Lung (tissue), 12 donors: ENCODE measurements around the gene HCRTR1. TPM values are rescaled to one million over a fixed set of nuclear protein-coding genes. Genes with fewer than 3 reads are reported as not detected.

Source experiments
- ATAC-seq: fragments of 200-7000 bp; cut with Tn5 transposase; one replicate; pipeline ENCODE4 v1.9.1; 2020; ENCODE audit warnings: moderate number of reproducible peaks; ENCODE audit not compliant: insufficient read depth, low FRiP score
- DNase-seq, 3 donors: peaks; one replicate each; pipeline ENCODE4 v3.0.0-alpha.2; 2013 to 2017
- H3K27ac ChIP-seq, 2 donors: one replicate each; pipeline ENCODE4 v1.5.1; 2013; ENCODE audit warnings: mild to moderate bottlenecking in 2 of 2, moderate library complexity in 2 of 2, control low read depth in 1 of 2, inconsistent platforms in 1 of 2, low read depth in 1 of 2, low read length in 1 of 2
- H3K27me3 ChIP-seq, 3 donors: one replicate each; pipeline ENCODE4 v1.5.1; 2013; ENCODE audit warnings: low read length in 2 of 3; ENCODE audit not compliant: control insufficient read depth in 3 of 3, insufficient read depth in 3 of 3
- H3K36me3 ChIP-seq, 4 donors: one replicate each; pipeline ENCODE4 v1.5.1; 2013; ENCODE audit warnings: low read length in 4 of 4, mild to moderate bottlenecking in 1 of 4, moderate library complexity in 1 of 4; ENCODE audit not compliant: control insufficient read depth in 4 of 4, insufficient read depth in 4 of 4
- H3K4me1 ChIP-seq, 5 donors: one replicate each; pipeline ENCODE4 v1.5.1; 2013; ENCODE audit warnings: low read length in 5 of 5, mild to moderate bottlenecking in 2 of 5, moderate library complexity in 1 of 5; ENCODE audit not compliant: control insufficient read depth in 5 of 5, insufficient read depth in 5 of 5
- H3K4me3 ChIP-seq: one replicate; pipeline ENCODE4 v1.5.1; 2013; ENCODE audit warnings: mild to moderate bottlenecking, control low read depth, moderate library complexity
- H3K9ac ChIP-seq, 2 donors: one replicate each; pipeline ENCODE4 v1.5.1; 2013; ENCODE audit warnings: low read length in 2 of 2, control low read depth in 1 of 2; ENCODE audit not compliant: insufficient read depth in 1 of 2
- H3K9me3 ChIP-seq, 4 donors: one replicate each; pipeline ENCODE4 v1.5.1; 2013; ENCODE audit warnings: low read length in 3 of 4, mild to moderate bottlenecking in 1 of 4, moderate library complexity in 1 of 4; ENCODE audit not compliant: control insufficient read depth in 4 of 4, insufficient read depth in 3 of 4
- CTCF ChIP-seq: IDR thresholded peaks from 2 replicates; pipeline ENCODE4 v1.5.1; 2012; ENCODE audit warnings: mild to moderate bottlenecking; ENCODE audit errors: control extremely low read depth, extremely low read depth
- WGBS, 2 donors: extraction: QIAGEN DNeasy Blood & Tissue Kit; methylation state at CpG; one replicate each; pipeline ENCODE4 v1.1.7; 2013; 5-methylcytosine and 5-hydroxymethylcytosine counted together
- polyA plus RNA-seq, 2 donors: library from polyadenylated mRNA; stranded (reverse); fragments of 200-250 nt; gene quantifications; one replicate each; pipeline ENCODE4 v1.2.1, GENCODE V29; 2013
- total RNA-seq, 2 donors: library from RNA; depleted of rRNA in 1 of 2; stranded (reverse); fragments of >200 nt in 1 of 2; gene quantifications; one replicate each; pipeline ENCODE4 v1.2.1, GENCODE V29; 2014 to 2021
- donor health status: control.
- donor health status: control.
- donor health status: Bipolar disorder and iron deficiency.
- donor health status: healthy.
- donor health status: DM: yes; HTN: yes; CAD: no.

The HCRTR1 gene
- total and polyA plus RNA-seq, 4 donors = 0.08 to 0.14 TPM; not detected in 2

GRCh38 chr1:31571340-31572295 is 45.9 kb upstream of the HCRTR1 start:
- Histone ChIP-seq H3K27ac (no peak overlapping the region), H3K27me3 (no peaks in the 10 kb centered on the region), H3K9ac (no peak overlapping the region), H3K4me1 (peaks cover 3 to 33% (median 12%) of the 10 kb centered on the region in 5 donors), H3K9me3 (no peaks in the 10 kb centered on the region), H3K36me3 (no peaks in the 10 kb centered on the region), H3K4me3 (no peak overlapping the region)
- ATAC-seq = no peak
- 76 to 78% methylated on average over 14 of the region's 14 CpGs for WGBS, 2 donors
- DNase-seq = no peak
- no peak for TF ChIP-seq CTCF

- ATAC-seq (no peak), DNase-seq (no peak)
- H3K9me3 ChIP-seq = no peaks in the 10 kb centered on the region
- H3K27me3 ChIP-seq = no peaks in the 10 kb centered on the region
- no peak for TF ChIP-seq CTCF
- H3K36me3 ChIP-seq = no peaks in the 10 kb centered on the region
- H3K27ac ChIP-seq = peak overlapping the region; percentile 69 to 78
- H3K9ac ChIP-seq = no peak overlapping the region
- H3K4me3 ChIP-seq = no peak overlapping the region
- 63 to 77% methylated on average over 7 of the region's 7 CpGs for WGBS, 2 donors
- H3K4me1 ChIP-seq = peaks cover 3 to 37% (median 13%) of the 10 kb centered on the region in 5 donors
These were observed 45.0 kb upstream of the HCRTR1 start for GRCh38 chr1:31572323-31573104.

DNA sequence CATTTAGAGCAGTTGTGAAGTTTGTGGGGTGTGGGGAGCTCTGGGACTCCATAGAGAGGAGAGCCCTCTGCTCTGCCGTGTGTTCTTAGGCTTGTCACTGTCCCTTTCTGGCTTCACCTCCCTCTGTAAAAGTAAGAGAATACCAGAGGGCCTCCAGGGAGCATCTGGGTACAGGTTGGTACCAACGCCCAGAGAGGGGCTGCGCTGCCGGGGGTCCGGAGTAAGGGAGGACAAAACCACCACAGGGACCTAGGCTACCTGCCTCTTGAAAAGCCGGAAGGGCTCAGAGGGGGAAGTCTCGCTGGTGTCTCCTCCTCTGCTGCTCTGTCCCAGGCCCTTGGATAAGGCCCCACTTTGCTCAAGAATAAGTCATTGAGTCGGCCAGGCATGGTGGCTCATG is 44.2 kb upstream of the HCRTR1 start:
- WGBS, 2 donors = 93% methylated on average over 8 of the region's 8 CpGs
- Histone ChIP-seq H3K27ac (peak overlapping the region; percentile 69 to 78), H3K4me1 (peaks cover 3 to 36% (median 13%) of the 10 kb centered on the region in 5 donors), H3K9ac (no peak overlapping the region), H3K36me3 (no peaks in the 10 kb centered on the region), H3K27me3 (no peaks in the 10 kb centered on the region), H3K4me3 (no peak overlapping the region), H3K9me3 (no peaks in the 10 kb centered on the region)
- TF ChIP-seq CTCF = no peak
- DNase-seq (no peak), ATAC-seq (no peak)
